Measurements from ENCODE around the gene FAM72A.
"Not testable (repeated sequence)": the region's sequence is repeated elsewhere in the genome, so short reads cannot be mapped to it uniquely, and the experiment has no call there.

FAM72A gene

GRCh38 chr1:206169794-206170193, 32.8 kb downstream of the FAM72A start:
- not testable (repeated sequence) for DNase-seq (ENCODE audit: low read depth, low spot score)

- not testable (repeated sequence) for DNase-seq (ENCODE audit: low read depth, low spot score)
Measured at GRCh38 chr1:206167350-206168029, 35.1 kb downstream of the FAM72A start.

- no peak for DNase-seq (ENCODE audit: low read depth, low spot score)
Measured at GRCh38 chr1:206145771-206146290, 56.8 kb downstream of the FAM72A start.

DNA sequence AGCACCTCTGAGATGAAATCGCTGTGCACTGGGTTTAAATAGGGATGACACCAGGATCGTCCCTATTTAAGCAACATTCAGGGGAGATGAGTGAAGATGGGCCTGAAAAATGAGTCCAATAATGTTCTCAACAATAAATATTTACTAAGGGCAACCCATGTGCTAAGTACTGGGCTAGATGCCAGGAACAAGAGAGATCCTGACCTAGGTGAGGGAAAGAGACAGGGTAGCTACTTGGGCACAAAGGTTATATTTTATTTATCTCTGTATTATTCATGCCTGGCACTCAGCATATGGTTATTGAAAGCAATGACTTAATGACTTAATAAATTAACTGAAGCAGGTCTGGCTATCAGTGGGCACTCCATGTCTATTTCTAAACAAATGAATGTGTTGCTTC, 58.0 kb downstream of the FAM72A start:
- DNase-seq (ENCODE audit: low read depth, low spot score) = no peak

GRCh38 chr1:206143537-206144172, 59.0 kb downstream of the FAM72A start:
- DNase-seq (ENCODE audit: low read depth, low spot score) = no peak

DNA sequence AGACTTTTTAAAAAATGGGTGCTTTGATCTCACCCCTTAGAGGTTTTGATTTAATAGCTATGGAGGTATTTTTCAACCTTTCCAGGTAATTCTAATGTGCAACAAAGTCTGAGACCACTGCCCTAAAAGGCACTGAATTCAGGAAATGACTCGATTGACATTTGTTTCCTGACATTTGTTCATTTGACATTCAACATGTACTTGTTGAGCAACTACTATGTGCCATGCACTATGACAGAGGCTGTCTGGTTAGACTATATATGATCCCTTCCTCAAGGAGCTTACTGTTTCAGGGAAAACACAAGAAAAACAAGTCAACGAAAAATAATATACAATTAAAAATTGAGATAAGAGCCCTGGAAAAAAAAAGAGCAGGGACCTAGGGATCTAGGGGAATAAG, 59.9 kb downstream of the FAM72A start:
- no peak for DNase-seq (ENCODE audit: low read depth, low spot score)

DNA sequence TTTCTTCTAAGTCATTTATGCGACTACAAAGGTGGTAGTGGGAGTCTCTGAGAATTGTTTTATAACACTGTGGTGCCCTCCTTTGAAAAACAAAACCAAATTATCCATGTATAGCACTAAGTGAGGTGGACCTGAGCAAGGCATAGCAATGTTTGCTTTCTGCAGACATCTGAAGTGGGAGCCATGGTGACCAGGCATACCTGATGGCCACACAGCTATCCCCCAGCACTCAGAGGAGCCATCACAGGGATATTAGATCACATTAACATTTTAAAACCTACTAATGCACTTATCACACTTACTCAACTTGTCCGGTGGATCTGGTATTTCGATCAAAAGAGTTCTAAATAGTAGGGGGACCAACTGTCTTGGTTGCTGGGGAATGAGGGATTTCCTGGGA, 60.6 kb downstream of the FAM72A start:
- no peak for DNase-seq (ENCODE audit: low read depth, low spot score)

DNA sequence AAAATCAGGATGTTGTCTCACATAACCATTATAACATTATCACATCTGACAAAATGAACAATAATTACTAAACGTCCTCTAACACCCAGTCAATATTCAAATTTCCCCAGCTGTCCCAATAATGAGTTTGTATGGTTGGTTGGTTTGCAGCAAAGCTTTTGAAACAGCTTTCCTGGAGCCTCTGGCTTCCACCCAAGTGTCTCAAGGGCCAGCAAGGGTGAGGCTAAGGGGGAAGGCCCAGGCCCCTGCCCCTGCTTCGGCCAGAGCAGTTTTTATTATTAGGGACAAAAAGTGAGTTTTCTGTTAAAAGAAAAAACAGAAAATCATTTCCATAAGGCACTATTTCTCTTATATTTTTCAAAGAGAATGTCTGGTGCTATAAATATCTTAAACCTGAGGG, 66.4 kb downstream of the FAM72A start:
- DNase-seq (ENCODE audit: low read depth, low spot score) = no peak

All from activated CD4-positive, CD25-positive, alpha-beta regulatory T cell treated with anti-CD3 and anti-CD28 coated beads, Interleukin-2, amount 50 U/mL, for 16 hours (primary cell).